ENCODE results near the gene NUB1.

Gene NUB1

GRCh38 chr7:151411551-151411950 lies 69.9 kb downstream of the NUB1 start:
- WGBS, 2 donors (ENCODE audit: extremely low coverage in 2 of 2, insufficient read length in 2 of 2, insufficient replicate concordance in 1 of 2): no CpG with 5 or more reads among the region's 6 CpGs
- Histone ChIP-seq H3K18ac (ENCODE audit: low read length) (no peak overlapping the region), H2BK12ac (ENCODE audit: low read length) (no peak overlapping the region), H2AFZ (ENCODE audit: low read length) (no peak overlapping the region), H3K14ac (ENCODE audit: low read length) (no peak overlapping the region), H4K8ac (ENCODE audit: low read depth, low read length) (no peak overlapping the region), H3K4ac (ENCODE audit: low read length) (no peak overlapping the region), H2BK120ac (ENCODE audit: low read depth, low read length) (no peak overlapping the region), H3K9me3 (replicated peaks in 1 of 2; ENCODE audit: control insufficient read depth in 2 of 2, insufficient read depth in 1 of 2, low read depth in 1 of 2, low read length in 2 of 2) (peaks cover 2% of the 10 kb centered on the region in 2 donors), H2BK5ac (ENCODE audit: low read length) (peak overlapping the region; percentile 26), H3K27me3 (ENCODE audit: control insufficient read depth in 3 of 3, insufficient read depth in 3 of 3, low read depth in 1 of 3, low read length in 3 of 3) (peaks cover 0 to 8% (median 5%) of the 10 kb centered on the region in 3 experiments), H3K9ac (ENCODE audit: low read depth, low read length, poor library complexity) (no peak overlapping the region), H3K4me3 (ENCODE audit: low read length in 2 of 2) (no peak overlapping the region), H3K36me3 (replicated peaks in 1 of 2; ENCODE audit: control insufficient read depth in 2 of 2, insufficient read depth in 2 of 2, low read length in 2 of 2) (peaks cover 0 to 12% of the 10 kb centered on the region in 2 donors), H3K23ac (ENCODE audit: low read depth, low read length, poor library complexity) (no peak overlapping the region), H3K4me2 (ENCODE audit: insufficient read depth, low read length, poor library complexity, severe bottlenecking) (no peak overlapping the region), H2BK15ac (ENCODE audit: low read length) (peak overlapping the region; percentile 32), H3K27ac (replicated peaks; ENCODE audit: low read length) (no peak overlapping the region), H3K4me1 (ENCODE audit: control insufficient read depth in 2 of 2, insufficient read depth in 1 of 2, low read depth in 1 of 2, low read length in 2 of 2) (peaks cover 11 to 18% of the 10 kb centered on the region in 2 donors), H3K79me1 (ENCODE audit: low read depth, low read length) (peaks cover 7% of the 10 kb centered on the region), H4K91ac (ENCODE audit: low read depth, low read length, poor library complexity) (no peak overlapping the region), H2AK5ac (ENCODE audit: low read depth, low read length) (no peak overlapping the region)
- DNase-seq (ENCODE audit: low spot score): no peak

GRCh38 chr7:151412318-151412717 lies 70.7 kb downstream of the NUB1 start:
- Histone ChIP-seq H4K91ac (ENCODE audit: low read depth, low read length, poor library complexity) (no peak overlapping the region), H2BK120ac (ENCODE audit: low read depth, low read length) (no peak overlapping the region)

GRCh38 chr7:151413241-151413640 lies 71.6 kb downstream of the NUB1 start:
- Histone ChIP-seq H3K27ac (replicated peaks; ENCODE audit: low read length) (no peak overlapping the region), H4K91ac (ENCODE audit: low read depth, low read length, poor library complexity) (no peak overlapping the region), H3K4me2 (ENCODE audit: insufficient read depth, low read length, poor library complexity, severe bottlenecking) (no peak overlapping the region), H3K4me3 (ENCODE audit: low read length in 2 of 2) (no peak overlapping the region), H2BK5ac (ENCODE audit: low read length) (no peak overlapping the region), H2BK15ac (ENCODE audit: low read length) (no peak overlapping the region), H3K9me3 (replicated peaks in 1 of 2; ENCODE audit: control insufficient read depth in 2 of 2, insufficient read depth in 1 of 2, low read depth in 1 of 2, low read length in 2 of 2) (peaks cover 2% of the 10 kb centered on the region in 2 donors), H3K79me1 (ENCODE audit: low read depth, low read length) (peaks cover 4% of the 10 kb centered on the region), H2AK5ac (ENCODE audit: low read depth, low read length) (no peak overlapping the region), H3K23ac (ENCODE audit: low read depth, low read length, poor library complexity) (no peak overlapping the region), H4K8ac (ENCODE audit: low read depth, low read length) (no peak overlapping the region), H3K14ac (ENCODE audit: low read length) (no peak overlapping the region), H3K18ac (ENCODE audit: low read length) (no peak overlapping the region), H2BK12ac (ENCODE audit: low read length) (no peak overlapping the region), H2AFZ (ENCODE audit: low read length) (no peak overlapping the region), H3K36me3 (replicated peaks in 1 of 2; ENCODE audit: control insufficient read depth in 2 of 2, insufficient read depth in 2 of 2, low read length in 2 of 2) (no peaks in the 10 kb centered on the region), H3K4ac (ENCODE audit: low read length) (no peak overlapping the region), H3K27me3 (ENCODE audit: control insufficient read depth in 3 of 3, insufficient read depth in 3 of 3, low read depth in 1 of 3, low read length in 3 of 3) (peaks cover 0 to 8% (median 5%) of the 10 kb centered on the region in 3 experiments), H3K4me1 (ENCODE audit: control insufficient read depth in 2 of 2, insufficient read depth in 1 of 2, low read depth in 1 of 2, low read length in 2 of 2) (peaks cover 11 to 18% of the 10 kb centered on the region in 2 donors), H3K9ac (ENCODE audit: low read depth, low read length, poor library complexity) (no peak overlapping the region), H2BK120ac (ENCODE audit: low read depth, low read length) (no peak overlapping the region)
- WGBS, 2 donors (ENCODE audit: extremely low coverage in 2 of 2, insufficient read length in 2 of 2, insufficient replicate concordance in 1 of 2): no CpG with 5 or more reads among the region's 4 CpGs
- no peak for DNase-seq (ENCODE audit: low spot score)

More at GRCh38 chr7:151412318-151412717, 70.7 kb downstream of the NUB1 start:
- peak overlapping the region; percentile 9 for H3K23ac ChIP-seq (ENCODE audit: low read depth, low read length, poor library complexity)
- no peak overlapping the region for H3K4me3 ChIP-seq (ENCODE audit: low read length in 2 of 2)
- H3K18ac ChIP-seq (ENCODE audit: low read length): no peak overlapping the region
- H2BK15ac ChIP-seq (ENCODE audit: low read length): no peak overlapping the region
- no peak overlapping the region for H3K4ac ChIP-seq (ENCODE audit: low read length)
- peaks cover 2% of the 10 kb centered on the region in 2 donors for H3K9me3 ChIP-seq (replicated peaks in 1 of 2; ENCODE audit: control insufficient read depth in 2 of 2, insufficient read depth in 1 of 2, low read depth in 1 of 2, low read length in 2 of 2)
- no peak for DNase-seq (ENCODE audit: low spot score)
- H3K9ac ChIP-seq (ENCODE audit: low read depth, low read length, poor library complexity): no peak overlapping the region
- H2AFZ ChIP-seq (ENCODE audit: low read length): no peak overlapping the region
- H3K36me3 ChIP-seq (replicated peaks in 1 of 2; ENCODE audit: control insufficient read depth in 2 of 2, insufficient read depth in 2 of 2, low read length in 2 of 2): peaks cover 0 to 4% of the 10 kb centered on the region in 2 donors
- H2AK5ac ChIP-seq (ENCODE audit: low read depth, low read length): peak overlapping the region; percentile 49
- H2BK5ac ChIP-seq (ENCODE audit: low read length): no peak overlapping the region
- peaks cover 11 to 18% of the 10 kb centered on the region in 2 donors for H3K4me1 ChIP-seq (ENCODE audit: control insufficient read depth in 2 of 2, insufficient read depth in 1 of 2, low read depth in 1 of 2, low read length in 2 of 2)
- H3K27ac ChIP-seq (replicated peaks; ENCODE audit: low read length): no peak overlapping the region
- WGBS, 2 donors (ENCODE audit: extremely low coverage in 2 of 2, insufficient read length in 2 of 2, insufficient replicate concordance in 1 of 2): no CpG with 5 or more reads among the region's 4 CpGs
- H2BK12ac ChIP-seq (ENCODE audit: low read length): no peak overlapping the region
- H3K14ac ChIP-seq (ENCODE audit: low read length): no peak overlapping the region
- H3K27me3 ChIP-seq (ENCODE audit: control insufficient read depth in 3 of 3, insufficient read depth in 3 of 3, low read depth in 1 of 3, low read length in 3 of 3): peaks cover 0 to 8% (median 5%) of the 10 kb centered on the region in 3 experiments
- no peak overlapping the region for H4K8ac ChIP-seq (ENCODE audit: low read depth, low read length)
- peaks cover 4% of the 10 kb centered on the region for H3K79me1 ChIP-seq (ENCODE audit: low read depth, low read length)
- no peak overlapping the region for H3K4me2 ChIP-seq (ENCODE audit: insufficient read depth, low read length, poor library complexity, severe bottlenecking)

GRCh38 chr7:151415375-151416105 lies 73.9 kb downstream of the NUB1 start:
- Histone ChIP-seq H3K18ac (ENCODE audit: low read length) (no peak overlapping the region), H3K4me2 (ENCODE audit: insufficient read depth, low read length, poor library complexity, severe bottlenecking) (no peak overlapping the region), H4K91ac (ENCODE audit: low read depth, low read length, poor library complexity) (no peak overlapping the region), H2BK5ac (ENCODE audit: low read length) (no peak overlapping the region), H2AK5ac (ENCODE audit: low read depth, low read length) (no peak overlapping the region), H3K36me3 (replicated peaks in 1 of 2; ENCODE audit: control insufficient read depth in 2 of 2, insufficient read depth in 2 of 2, low read length in 2 of 2) (no peaks in the 10 kb centered on the region), H4K8ac (ENCODE audit: low read depth, low read length) (no peak overlapping the region), H2BK15ac (ENCODE audit: low read length) (no peak overlapping the region), H3K9me3 (replicated peaks in 1 of 2; ENCODE audit: control insufficient read depth in 2 of 2, insufficient read depth in 1 of 2, low read depth in 1 of 2, low read length in 2 of 2) (peaks cover 2% of the 10 kb centered on the region in 2 donors), H3K14ac (ENCODE audit: low read length) (no peak overlapping the region), H3K23ac (ENCODE audit: low read depth, low read length, poor library complexity) (no peak overlapping the region), H3K27ac (replicated peaks; ENCODE audit: low read length) (no peak overlapping the region), H2AFZ (ENCODE audit: low read length) (no peak overlapping the region), H3K9ac (ENCODE audit: low read depth, low read length, poor library complexity) (no peak overlapping the region), H2BK12ac (ENCODE audit: low read length) (no peak overlapping the region), H3K79me1 (ENCODE audit: low read depth, low read length) (no peaks in the 10 kb centered on the region), H2BK120ac (ENCODE audit: low read depth, low read length) (no peak overlapping the region), H3K27me3 (ENCODE audit: control insufficient read depth in 3 of 3, insufficient read depth in 3 of 3, low read depth in 1 of 3, low read length in 3 of 3) (peaks cover 0 to 5% (median 3%) of the 10 kb centered on the region in 3 experiments), H3K4ac (ENCODE audit: low read length) (no peak overlapping the region), H3K4me3 (ENCODE audit: low read length in 2 of 2) (no peak overlapping the region), H3K4me1 (ENCODE audit: control insufficient read depth in 2 of 2, insufficient read depth in 1 of 2, low read depth in 1 of 2, low read length in 2 of 2) (peaks cover 4 to 12% of the 10 kb centered on the region in 2 donors)
- WGBS, 2 donors (ENCODE audit: extremely low coverage in 2 of 2, insufficient read length in 2 of 2, insufficient replicate concordance in 1 of 2): no CpG with 5 or more reads among the region's 3 CpGs
- no peak for DNase-seq (ENCODE audit: low spot score)

All from neuronal stem cell (in vitro differentiated cells).